Activated T-cell treated with anti-CD3 and anti-CD28 coated beads for 4 hours (primary cell): Measurements from ENCODE around the gene TSEN34.
"Not testable (repeated sequence)": the region's sequence is repeated elsewhere in the genome, so short reads cannot be mapped to it uniquely, and the experiment has no call there.

Experiments
- DNase-seq: peaks from one replicate; pipeline ENCODE4 v3.0.0-alpha.2; 2020

Gene TSEN34

DNA sequence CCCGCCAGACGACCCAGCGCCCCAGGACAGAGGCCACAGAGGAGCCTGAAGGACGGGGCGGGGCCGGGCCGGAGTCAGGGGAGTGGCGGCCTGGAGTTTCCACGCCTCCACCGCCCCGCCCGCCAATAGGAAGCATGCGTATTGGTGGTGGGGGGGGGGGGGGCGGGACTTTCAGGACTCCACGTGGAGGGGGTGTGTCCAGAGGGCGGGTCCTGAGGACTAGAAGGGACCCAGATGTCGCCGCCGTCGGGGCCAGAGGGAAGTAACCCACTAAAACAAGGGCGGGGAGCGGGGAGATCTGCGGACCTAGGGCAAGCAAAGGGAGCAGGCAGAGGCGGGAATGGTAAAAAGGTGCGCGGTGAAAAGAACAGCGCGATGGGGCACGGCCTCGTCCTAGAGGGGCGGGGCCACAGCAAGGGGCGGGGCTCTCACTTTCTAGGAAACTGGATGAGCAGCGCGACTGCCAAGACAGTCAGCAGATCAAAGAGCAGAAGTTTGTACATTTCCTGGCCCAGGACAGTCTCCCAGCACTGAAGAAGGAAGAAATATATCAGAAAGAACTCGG is 28.8 kb upstream of the TSEN34 start:
- peak; percentile 73 for DNase-seq

- DNase-seq: no peak
These were observed 28.2 kb upstream of the TSEN34 start for GRCh38 chr19:54162884-54163283.

DNA sequence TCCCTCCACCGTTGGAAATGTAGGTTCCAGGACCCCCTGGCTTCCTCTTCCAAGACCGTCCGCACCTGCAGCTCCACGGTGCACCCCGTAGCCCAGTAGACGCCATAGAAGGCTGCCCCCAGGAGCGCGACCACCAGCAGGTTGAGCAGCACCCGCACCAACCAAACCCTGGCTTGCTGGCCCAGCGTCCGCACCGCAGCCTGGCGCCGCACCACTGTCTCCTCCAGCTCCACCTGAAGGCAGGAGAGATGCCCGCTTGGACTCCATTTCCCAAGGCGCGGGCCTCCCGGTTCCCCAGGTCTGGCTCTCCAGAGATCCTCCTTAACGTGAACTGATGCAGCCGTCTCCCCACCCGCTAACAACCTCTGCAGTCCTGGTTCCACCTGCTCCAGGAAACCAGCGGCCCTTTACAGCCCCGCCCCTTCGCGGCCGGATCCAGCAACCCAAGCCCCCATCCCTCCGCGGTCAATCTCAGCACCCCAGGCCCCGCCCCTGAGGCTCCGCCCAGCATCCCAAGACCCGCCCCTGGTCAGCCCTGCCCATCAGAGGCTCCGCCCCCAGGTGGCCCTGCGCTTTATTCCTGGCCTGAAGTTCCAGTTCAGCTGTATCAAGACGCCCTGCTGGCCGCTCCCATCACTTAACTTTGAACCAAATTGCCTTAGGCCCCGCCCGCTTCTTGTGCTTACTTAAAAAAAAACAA is 26.6 kb upstream of the TSEN34 start:
- no peak for DNase-seq

DNA sequence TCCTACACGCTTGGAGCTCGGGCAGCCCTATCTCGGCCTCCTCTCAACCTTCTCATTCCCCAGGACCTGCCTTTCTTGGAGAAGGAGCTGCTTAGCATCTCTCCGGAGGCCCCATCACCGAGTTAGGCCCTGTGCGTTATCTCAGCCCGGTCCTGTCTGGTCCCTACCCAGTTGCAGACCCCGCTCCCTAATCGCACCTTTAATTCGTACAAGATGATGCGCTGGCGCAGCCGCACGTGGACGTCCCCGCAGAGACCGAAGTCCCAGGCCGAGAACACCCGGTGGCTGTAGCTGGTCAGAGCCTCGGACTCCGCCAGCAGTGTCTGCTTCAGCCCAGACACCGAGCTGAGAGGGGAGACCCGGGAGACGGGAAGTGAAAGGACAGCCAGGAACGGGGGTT is 25.9 kb upstream of the TSEN34 start:
- no peak for DNase-seq

DNA sequence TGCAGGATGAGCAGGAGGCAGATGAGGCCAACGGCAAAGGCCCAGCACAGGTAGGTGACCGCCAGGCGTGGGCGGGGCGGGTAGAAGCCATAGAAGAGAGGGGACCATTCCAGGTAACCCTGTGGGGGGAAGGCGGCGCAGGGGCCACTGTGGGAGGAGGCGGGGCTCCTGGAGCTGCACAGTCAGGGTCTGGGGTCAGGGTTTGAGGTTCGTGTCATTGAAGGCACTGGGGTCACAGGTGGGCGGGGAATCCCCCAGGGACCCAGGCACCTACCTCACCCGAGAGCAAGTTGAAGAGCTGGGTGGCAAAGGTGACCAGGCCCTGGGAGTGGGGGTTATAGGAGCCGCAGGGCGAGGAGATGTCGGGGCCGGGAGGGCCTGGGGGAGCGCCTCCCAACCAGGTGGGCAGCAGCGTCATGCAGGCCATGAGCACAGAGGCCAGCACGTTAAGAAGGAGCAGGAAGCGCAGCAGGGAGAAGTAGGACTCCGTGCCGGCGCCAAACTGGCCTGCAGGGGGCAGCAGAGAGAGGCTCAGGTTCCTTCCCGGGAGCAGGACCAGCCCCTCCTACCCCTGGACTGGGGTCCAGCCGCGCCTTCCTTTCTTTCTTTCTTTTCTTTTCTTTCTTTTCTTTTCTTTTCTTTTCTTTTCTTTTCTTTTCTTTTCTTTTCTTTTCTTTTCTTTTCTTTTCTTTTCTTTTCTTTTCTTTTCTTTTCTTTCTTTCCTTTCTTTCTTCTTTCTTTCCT is 22.8 kb upstream of the TSEN34 start:
- peak; percentile 86 for DNase-seq

DNA sequence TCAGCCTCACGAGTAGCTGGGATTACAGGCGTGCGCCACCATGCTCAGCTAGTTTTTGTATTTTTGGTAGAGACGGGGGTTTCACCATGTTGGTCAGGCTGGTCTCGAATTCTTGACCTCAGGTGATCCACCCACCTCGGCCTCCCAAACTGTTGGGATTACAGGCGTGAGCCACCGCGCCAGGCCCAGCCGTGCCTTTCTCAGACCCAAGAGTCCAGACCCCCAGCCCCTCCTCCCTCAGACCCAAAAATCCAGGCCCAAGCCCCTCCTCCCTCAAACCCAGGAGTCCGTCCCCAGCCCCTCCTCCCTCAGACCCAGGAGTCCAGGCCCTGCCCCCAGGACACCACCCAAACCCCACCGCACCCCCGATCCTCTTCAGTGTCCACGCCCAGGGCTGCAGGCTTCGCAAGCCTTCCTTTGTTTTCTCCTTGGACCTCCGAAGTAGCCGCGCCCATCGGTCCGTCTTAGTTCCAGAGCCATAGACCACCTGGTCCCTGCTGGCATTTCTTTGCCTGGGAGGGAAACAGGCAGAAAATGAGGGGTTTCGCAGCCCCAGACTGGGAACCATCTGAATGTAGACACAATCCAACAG is 21.9 kb upstream of the TSEN34 start:
- DNase-seq: no peak

DNA sequence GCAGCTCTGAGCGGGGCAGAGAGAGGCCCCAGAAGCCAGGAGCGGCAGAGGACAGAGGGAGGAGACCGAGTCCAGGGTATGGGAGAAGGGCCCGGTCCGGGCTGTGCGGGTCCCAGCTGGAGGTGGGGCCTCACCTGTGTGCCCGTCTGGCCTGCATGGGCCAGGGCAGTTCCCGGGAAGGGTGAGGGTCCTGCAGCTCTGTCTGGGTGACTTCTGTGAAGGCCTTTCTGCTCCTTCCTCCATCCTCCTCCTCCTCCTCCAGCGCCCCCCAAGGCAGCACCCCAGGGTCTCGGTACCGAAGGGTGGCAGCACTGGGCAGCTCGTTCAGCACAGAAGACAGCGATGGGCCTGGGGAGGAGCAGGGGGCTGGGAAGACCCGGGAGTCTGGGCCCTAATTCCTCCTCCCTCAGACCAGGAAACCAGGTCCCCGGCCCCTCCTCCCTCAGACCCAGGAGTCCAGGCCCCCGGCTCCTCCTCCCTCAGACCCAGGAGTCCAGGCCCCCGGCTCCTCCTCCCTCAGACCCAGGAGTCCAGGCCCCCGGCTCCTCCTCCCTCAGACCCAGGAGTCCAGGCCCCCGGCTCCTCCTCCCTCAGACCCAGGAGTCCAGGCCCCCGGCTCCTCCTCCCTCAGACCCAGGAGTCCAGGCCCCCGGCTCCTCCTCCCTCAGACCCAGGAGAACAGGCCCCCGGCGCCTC is 19.2 kb upstream of the TSEN34 start:
- DNase-seq: not testable (repeated sequence)

GRCh38 chr19:54172471-54173358 is 18.4 kb upstream of the TSEN34 start, which contains the start of gene TMC4:
TSS of gene TMC4 (minus strand) at chr19:54173160. CDS start at chr19:54173117, 43 bp downstream.
- no peak for DNase-seq

- no peak for DNase-seq
These were observed 17.8 kb upstream of the TSEN34 start for GRCh38 chr19:54173359-54173699.

DNA sequence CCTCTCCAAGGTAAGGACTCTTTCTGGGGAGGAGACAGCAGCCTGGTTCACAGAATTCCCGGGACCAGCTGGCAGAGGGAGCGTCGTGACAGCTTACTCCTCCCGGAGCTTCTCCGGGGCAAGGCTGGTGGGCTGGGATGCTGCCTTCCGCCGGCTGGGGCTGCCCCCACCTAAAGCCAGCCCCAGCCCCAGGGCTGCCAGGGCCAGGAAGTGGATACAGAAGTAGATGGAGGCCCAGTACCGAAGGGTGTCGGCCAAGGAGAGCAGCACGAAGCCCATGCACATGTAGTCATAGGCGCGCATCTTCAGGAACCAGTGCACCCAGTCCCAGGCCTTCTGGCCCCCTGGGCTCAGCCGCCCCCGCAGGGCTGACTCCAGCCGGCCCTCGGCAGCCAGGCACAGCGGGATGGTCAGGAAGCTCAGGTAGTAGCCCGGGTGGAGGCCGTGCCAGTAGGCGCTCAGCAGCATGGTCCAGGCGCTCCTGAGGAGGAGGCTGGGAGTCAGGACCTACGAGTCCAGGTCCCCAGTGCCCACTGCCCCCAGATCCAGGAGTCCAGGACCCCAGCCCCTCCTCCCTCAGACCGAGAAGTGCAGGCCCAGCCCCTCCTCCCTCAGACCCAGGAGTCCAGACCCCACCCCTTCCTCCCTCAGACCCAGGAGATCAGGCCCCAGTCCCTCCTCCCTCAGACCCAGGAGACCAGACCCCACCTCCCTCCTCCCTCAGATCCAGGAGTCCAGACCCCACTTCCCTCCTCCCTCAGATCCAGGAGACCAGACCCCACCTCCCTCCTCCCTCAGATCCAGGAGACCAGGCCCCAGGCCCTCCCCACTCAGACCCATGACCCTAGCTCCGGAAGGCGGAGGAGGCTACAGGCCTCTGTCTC is 16.9 kb upstream of the TSEN34 start:
- DNase-seq: no peak

DNA sequence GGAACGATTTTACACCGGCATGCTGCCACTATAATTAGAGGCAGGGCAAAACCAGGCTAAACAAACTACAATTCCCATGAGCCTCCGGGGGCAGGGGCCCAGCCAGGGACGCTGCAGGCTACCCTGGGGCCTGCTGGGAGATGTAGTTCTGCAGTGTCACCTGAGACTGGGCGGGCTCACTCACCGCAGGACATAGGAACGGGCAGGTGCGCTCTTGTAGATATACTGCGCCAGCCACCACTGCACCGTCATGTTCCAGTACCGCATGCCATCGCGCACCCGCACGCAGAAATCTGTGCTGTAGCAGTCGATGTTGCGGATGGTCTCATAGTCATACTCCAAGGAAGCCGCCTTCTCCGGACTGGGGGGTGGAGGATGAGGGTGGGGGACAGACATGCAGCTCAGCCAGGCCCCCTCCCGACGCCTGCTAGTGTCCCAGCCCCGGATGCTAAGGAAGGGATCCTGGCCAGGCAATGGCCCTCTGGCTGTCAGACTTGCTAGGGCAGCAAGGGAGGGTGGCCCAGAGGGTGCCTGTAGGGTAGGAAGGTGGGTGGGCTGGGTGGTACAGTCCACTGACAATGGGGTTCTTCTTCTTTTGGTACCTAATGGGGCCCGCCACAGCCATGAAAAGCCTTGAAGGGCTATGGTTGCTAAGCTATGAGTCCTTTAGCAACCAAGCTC is 12.4 kb upstream of the TSEN34 start:
- no peak for DNase-seq

DNA sequence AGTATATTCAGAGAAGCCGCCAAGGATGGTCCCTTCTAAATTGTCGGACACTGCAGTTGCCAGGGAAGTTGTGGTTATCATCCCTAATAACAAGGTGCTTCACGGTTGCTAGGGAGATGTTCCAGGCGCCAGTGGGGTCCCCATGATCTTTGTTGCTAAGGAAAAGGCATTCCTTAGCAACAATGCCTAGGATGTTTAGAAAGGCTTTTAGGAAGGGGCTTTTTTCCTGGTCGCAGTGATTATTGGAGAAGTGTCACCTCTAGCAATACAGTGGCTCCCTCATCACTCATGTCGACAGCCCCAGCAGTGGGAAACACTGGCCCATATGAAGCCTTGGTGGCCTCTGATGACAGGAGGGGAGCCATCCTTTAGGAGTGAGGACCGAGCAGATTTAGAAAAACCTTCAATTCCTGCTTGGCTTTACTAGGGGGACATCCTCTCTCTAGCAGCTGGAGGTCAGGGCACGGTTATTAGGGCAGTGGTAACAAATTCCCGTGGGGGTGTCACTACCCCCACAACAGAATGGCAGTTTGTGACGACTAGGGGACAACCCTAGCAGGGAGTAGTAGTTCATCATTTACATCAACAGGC is 11.8 kb upstream of the TSEN34 start:
- no peak for DNase-seq

DNA sequence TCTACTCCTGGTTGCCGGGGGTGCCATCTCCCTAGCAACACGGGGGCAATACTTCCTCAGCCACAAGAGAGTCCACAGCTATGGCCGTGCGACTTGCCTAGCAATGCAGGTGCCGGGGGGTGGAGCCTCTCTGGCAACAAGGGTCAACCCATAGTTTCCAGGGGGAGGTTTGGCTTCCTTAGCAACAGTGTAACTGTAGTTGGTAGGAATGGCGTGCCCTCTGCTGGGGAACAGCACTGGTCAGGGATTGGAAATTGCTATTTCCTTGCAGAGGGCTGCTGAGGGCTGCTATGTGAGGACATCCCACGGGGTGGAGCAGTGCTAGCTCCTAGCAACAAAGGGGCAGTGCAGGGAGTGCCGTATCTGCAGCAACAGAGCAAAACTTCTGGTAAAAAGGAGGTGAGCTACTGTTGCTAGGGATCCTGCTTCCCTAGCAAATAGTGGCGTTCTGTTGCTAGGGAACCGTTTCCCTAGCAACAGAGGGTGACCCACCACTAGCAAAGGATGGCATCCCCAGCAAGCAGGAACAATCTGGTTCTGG is 11.1 kb upstream of the TSEN34 start:
- DNase-seq: no peak

DNA sequence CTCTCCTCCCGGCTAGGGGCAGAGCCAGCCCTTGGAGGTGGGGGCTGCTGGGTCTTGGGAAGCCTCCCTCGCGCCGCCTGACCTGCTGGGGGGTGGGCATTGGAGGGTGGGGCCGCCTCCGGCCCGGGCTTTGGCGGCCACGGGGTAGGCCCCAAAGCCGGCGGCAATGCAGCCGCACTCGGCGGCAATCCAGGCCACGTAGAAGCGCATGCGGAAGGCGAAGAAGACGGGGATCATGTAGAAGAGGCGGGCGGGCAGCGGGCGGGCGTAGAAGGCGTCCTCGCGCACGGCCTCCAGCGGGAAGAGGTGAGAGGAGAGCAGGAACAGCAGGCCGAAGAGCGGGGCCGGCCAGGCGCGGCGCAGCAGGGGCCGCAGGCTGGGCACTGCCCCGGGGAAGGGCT is 10.4 kb upstream of the TSEN34 start:
- no peak for DNase-seq

GRCh38 chr19:54181894-54182293 is 9.2 kb upstream of the TSEN34 start:
- not testable (repeated sequence) for DNase-seq

DNA sequence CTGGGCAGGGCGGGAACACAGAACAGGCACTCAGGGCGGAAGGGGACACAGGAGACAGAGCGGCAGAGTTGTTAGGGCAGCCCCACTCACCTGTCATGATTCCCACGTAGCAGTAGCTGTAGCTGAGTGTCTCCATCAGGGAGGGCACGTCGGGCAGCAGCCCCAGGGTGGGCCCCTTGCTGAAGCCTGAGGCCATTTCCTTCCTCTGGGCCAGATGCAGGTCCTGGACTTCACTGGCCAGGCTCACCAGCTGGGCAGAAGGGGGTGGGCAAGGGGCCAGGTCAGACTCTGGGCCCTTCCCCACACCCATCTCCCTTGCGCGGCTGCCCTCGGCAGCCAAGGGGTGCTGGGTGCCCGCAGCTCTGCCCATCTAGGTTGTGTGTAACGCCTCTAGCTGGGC is 7.7 kb upstream of the TSEN34 start:
- DNase-seq: no peak

- DNase-seq: no peak
These were observed 4.8 kb upstream of the TSEN34 start for GRCh38 chr19:54186351-54186750.

DNA sequence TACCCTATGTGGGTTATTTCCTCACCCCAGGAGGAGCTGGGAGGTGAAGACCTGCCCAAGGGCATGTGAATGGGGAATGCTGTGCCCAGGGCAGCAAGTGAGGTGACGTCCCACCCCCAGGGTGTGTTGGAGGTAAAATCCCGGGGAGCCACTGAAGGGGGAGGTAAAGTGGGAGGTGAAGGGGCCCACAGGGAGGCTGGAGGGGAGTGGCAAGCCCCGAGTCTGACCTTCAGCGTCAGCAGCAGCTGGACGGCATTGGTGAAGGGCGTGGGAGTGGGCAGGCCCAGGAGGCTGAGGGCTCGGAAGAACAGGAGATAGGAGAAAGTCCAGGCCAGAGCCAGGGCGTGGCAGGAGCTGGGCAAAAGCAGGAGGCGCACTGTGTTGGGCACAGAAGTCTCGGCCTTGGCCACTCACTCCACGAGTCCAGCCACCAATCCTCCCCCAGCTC is 4.2 kb upstream of the TSEN34 start:
- DNase-seq: no peak

GRCh38 chr19:54188215-54188871 is 2.8 kb upstream of the TSEN34 start:
- peak; percentile 68 for DNase-seq
